Measurements from ENCODE around the gene COL6A2. TPM values are rescaled to one million over a fixed set of nuclear protein-coding genes. Genes with fewer than 3 reads are reported as not detected.

Gene COL6A2
- total and polyA plus RNA-seq, 2 of the 4 experiments (the other 2 are of a cell fraction), result 208 to 1,065 TPM

- Histone ChIP-seq H2BK5ac (ENCODE audit: low read depth, low read length, poor library complexity, severe bottlenecking) (no peak overlapping the region), H4K5ac (ENCODE audit: low read depth, low read length) (no peak overlapping the region), H2BK15ac (ENCODE audit: low read depth, low read length) (no peak overlapping the region), H3K27me3 (ENCODE audit: control insufficient read depth, insufficient read depth, low read length) (no peaks in the 10 kb centered on the region), H3K4me1 (ENCODE audit: control insufficient read depth, insufficient read depth, low read length) (peaks cover 7% of the 10 kb centered on the region; the same call in 1 of the 2 replicates), H3K4ac (ENCODE audit: low read depth, low read length) (no peak overlapping the region), H2AK9ac (replicated peaks; ENCODE audit: low read depth, low read length, poor library complexity) (peak overlapping the region; percentile 65), H3K4me2 (ENCODE audit: low read depth, low read length) (no peak overlapping the region), H2AK5ac (ENCODE audit: low read depth, low read length) (no peak overlapping the region), H3K9ac (ENCODE audit: low read depth, low read length) (no peak overlapping the region), H3K56ac (ENCODE audit: extremely low read depth, insufficient read depth, low read length) (no peak overlapping the region), H2AFZ (replicated peaks; ENCODE audit: low read length, poor library complexity) (peak overlapping the region; percentile 51), H3K27ac (ENCODE audit: insufficient read depth, low read length) (no peak overlapping the region), H3K23ac (ENCODE audit: low read depth, low read length) (no peak overlapping the region), H3K4me3 (ENCODE audit: insufficient read depth, low read depth, low read length) (no peak overlapping the region), H3K79me1 (ENCODE audit: low read depth in 1 of 2, low read length in 2 of 2) (peaks cover 9 to 82% of the 10 kb centered on the region in 2 experiments), H3K9me1 (ENCODE audit: insufficient read depth, low read length) (peaks cover 26% of the 10 kb centered on the region), H3K9me3 (ENCODE audit: control insufficient read depth, insufficient read depth, low read length) (no peaks in the 10 kb centered on the region), H3K18ac (ENCODE audit: low read depth, low read length) (no peak overlapping the region), H4K20me1 (ENCODE audit: insufficient read depth, low read length) (peaks cover 99% of the 10 kb centered on the region), H3K14ac (replicated peaks; ENCODE audit: low read depth, low read length) (no peak overlapping the region), H2BK120ac (ENCODE audit: low read depth, low read length) (no peak overlapping the region), H4K8ac (ENCODE audit: low read depth in 2 of 2, low read length in 2 of 2) (no peak overlapping the region), H3K36me3 (ENCODE audit: control insufficient read depth, insufficient read depth, low read length) (peaks cover 94% of the 10 kb centered on the region), H2BK20ac (ENCODE audit: low read depth, low read length) (no peak overlapping the region), H4K91ac (ENCODE audit: insufficient read depth, low read depth, low read length) (no peak overlapping the region)
- ATAC-seq (ENCODE audit: low read depth) (no peak), DNase-seq (no peak)
- intact Hi-C loops (cut with micrococcal nuclease), result no loop called here
- ChIA-PET POLR2A (ENCODE audit: unreplicated experiment) (no interaction called here), CTCF (no interaction called here)
- TF ChIP-seq NFE2L2 (IDR thresholded peaks at IDR 0.05; ENCODE audit: low read depth, low read length), result no peak
- TF ChIP-seq MAFK (IDR thresholded peaks at IDR 0.05; ENCODE audit: low read depth, low read length), result no peak
- TF ChIP-seq SMC3 (IDR thresholded peaks at IDR 0.05; ENCODE audit: low read depth, low read length), result no peak
- no peak for TF ChIP-seq FOS (IDR thresholded peaks at IDR 0.05; ENCODE audit: low read depth, low read length)
- TF ChIP-seq POLR2A (IDR thresholded peaks at IDR 0.05; ENCODE audit: low read depth, low read length), result no peak
- TF ChIP-seq CTCF (conservative IDR thresholded peaks at IDR 0.05; ENCODE audit: low read depth, low read length), result no peak
- in situ Hi-C loops (cut with MboI; ENCODE audit: low sequenced_read_pairs), result no loop called here
- dilution Hi-C loops (cut with HindIII; ENCODE audit: low sequenced_read_pairs, unreplicated experiment), result no loop called here
- WGBS, 2 experiments (ENCODE audit: extremely low coverage in 2 of 2, insufficient read length in 1 of 2), result 74% methylated on average over 4 of the region's 32 CpGs; no CpG with 5 or more reads in 1 of the 2 experiments
- BruUV-seq (replicated peaks), result no TSS peak
Measured at GRCh38 chr21:46126309-46127238, 28.7 kb downstream of the COL6A2 start.
